Cerebellar cortex (tissue), 1 donor: ENCODE data around the gene NRXN3.

Source experiments
- DNase-seq: peaks from one replicate; pipeline ENCODE4 v3.0.0-alpha.2; 2015; ENCODE audit warnings: low spot score

The NRXN3 gene

DNA sequence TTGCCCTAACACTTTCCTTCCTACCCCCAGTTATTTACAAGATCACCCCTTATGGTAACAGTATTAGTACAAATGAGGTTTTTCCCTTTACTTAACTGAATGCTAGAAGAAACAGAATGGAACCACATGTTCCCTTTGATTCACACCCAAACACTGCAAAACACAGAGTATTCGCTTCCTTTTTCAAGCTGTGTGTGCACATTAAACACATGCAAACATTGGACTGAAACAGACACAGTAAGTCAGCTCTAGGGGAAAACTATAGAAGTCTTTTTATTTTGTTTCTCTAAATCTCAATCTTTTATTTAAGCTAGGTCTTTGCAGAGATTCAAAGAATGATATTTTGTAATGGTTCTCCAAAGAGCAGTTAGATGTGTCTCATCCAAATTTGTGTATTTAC lies 1312.7 kb downstream of the NRXN3 start:
- no peak for DNase-seq

DNA sequence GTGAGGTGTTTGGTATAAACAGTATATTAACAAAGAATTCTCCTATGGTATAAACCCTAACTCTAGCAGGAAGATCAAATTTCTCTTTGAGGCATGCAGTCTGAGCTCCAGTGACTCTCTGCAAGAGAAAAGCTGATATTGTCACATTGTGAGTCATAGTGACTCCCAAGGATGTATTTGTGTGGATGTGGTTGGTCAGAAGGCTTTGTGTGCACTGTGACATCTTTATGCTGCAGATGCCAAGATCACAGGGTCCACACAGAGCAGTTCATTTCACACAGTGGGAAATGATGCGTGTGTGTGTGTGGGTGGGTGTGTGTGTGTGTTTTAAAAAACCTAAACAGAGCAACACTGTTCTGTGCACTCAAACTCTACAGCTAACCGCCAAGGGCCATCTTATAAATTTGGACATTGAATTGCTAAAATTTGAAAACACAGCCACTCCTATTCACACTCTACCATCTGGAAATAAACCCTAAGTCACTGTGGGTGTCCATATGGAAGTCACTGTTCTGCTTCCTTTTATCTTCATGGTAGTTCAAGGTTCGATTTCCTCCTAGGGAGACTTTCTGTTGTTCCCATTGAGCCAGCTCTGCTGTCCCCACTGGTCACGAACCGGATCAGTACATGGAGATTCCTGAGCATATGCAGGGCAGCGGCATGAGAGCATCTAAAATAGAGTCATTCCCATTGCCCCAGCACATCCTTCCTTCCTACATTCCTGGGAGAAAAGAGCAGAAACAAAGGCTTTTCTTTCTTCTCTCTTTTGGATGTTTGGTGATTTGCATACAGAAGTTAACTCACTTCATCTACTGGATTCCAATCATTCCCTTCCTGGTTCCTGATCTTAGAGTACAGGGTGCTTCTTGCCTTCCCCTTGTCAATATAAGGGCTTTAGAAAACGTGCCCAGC lies 1313.6 kb downstream of the NRXN3 start:
- no peak for DNase-seq

DNA sequence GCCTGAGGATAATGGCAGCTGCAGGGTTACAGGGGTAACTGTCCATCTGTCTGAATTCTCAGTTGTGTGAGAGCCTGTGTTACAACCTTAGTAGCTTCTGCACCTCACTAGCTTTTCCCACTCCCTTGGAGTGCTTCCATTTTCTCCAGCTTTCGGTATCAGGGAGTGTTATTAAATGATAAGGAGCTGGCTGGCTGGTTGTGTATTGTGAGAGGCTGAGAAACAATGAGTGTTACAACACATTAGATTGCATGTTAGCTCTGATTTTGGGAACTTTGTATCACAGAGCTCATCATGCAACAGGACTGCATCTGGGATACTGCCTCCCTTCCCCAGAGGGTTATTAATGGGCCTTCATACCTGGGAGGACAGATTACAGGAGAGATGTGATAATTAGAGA lies 1317.5 kb downstream of the NRXN3 start:
- no peak for DNase-seq

GRCh38 chr14:79491161-79491560 lies 1321.0 kb downstream of the NRXN3 start:
- DNase-seq: no peak

DNA sequence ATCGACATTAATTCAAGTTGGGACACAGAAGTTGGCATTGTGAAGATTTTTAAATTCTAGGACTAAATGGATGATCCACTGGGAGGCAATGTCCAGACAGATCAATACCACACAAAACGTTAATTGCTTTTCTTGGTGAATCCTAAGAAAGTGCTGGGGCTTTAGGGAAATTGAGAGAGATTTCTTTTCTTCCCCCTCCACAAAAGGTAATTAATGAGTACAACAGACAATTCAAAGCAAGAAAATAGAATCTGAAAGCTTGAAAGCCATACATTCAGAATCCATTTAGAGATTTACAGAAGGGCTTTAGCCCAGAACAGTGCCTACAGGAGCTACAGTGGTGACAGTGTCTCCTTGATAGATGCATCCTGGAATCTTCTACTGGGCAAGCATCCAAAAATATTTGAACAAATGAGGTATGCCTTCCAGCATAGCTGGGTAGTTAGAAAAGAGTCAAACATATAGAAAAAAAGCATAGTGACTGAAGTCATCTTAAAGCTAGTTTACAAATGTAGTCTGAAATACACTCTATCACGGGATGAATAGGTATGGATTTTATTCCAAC lies 1323.0 kb downstream of the NRXN3 start:
- DNase-seq: no peak

GRCh38 chr14:79496701-79497100 lies 1326.5 kb downstream of the NRXN3 start:
- peak; percentile 4 for DNase-seq

GRCh38 chr14:79500489-79500888 lies 1330.3 kb downstream of the NRXN3 start:
- DNase-seq: no peak

GRCh38 chr14:79502136-79502750 lies 1332.1 kb downstream of the NRXN3 start:
- DNase-seq: no peak

GRCh38 chr14:79502751-79503148 lies 1332.6 kb downstream of the NRXN3 start:
- no peak for DNase-seq

DNA sequence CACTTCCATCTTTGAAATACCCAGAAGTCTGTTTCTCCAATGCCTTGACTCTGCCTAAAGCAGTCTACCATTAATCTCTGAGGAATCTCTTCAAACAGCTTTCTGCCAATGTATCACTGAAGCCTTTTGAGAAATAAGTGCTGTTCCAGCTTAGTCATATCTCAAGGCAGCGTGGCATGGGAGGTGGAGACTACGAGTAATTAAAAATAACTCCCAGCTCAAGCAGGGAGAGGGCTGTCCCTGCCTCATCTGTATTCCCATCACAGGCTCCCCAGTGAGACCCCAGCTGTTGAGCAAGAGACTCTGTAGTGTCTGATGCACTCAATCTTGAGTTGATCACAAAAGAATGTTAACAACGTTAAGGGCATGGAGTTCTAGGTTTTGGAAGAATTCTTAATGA lies 1340.5 kb downstream of the NRXN3 start:
- no peak for DNase-seq

GRCh38 chr14:79511146-79511545 lies 1341.0 kb downstream of the NRXN3 start:
- DNase-seq: no peak

DNA sequence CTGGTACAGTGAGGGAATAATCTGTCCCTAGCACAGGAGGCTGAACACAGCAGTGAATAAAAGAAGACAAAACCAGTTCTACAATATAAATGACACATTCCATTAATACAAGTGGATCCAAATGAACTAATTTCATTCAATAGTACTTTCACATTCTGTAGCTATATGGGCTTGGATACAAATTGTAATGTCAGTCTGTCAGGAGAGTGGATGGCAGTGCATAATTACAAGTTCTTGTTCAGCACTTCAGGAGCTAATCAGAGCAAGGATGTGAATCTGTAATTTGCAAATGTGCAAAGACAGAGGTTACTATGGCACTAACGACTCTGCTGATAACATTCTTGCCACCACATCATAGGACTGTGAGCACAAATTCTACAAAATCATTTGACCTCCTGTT lies 1343.3 kb downstream of the NRXN3 start:
- no peak for DNase-seq

DNA sequence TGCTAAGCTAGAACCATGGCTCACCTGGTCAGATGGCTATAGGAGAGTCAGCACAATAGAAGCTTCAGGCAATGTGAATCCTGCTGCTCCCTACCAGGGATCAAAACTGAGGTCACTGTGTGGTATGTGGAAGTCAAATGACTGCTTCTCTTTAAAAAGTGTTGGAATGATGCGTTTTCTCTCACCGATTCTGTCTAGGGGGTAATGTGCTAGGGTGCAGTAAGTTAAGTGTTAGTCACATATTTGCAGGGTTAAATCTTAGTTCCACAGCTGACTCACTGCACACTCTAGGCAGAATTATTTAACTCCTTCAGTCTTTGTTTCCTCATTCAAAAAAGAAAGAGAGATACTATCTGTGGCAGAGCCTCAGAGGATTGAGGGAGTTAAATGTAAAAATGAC lies 1344.5 kb downstream of the NRXN3 start:
- no peak for DNase-seq

DNA sequence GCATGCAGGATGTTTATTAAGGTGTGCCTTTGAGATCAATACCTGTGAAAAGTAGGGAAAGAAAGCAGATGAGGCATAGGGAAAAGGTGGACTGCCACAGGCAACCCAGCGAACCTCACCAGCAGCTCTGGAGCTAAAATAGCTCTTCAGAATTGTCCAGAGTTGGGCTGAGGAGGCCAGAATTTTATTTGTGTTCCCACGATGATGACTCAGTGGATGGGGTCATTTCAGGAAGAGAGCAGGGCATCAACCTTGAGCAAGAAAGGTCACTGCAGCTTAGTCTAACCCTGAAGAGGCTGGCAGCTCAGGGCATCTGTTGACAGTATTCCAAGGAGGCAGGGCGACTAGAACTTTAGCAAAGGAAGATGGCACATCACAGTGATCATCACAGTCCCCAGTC lies 1345.0 kb downstream of the NRXN3 start:
- DNase-seq: no peak

DNA sequence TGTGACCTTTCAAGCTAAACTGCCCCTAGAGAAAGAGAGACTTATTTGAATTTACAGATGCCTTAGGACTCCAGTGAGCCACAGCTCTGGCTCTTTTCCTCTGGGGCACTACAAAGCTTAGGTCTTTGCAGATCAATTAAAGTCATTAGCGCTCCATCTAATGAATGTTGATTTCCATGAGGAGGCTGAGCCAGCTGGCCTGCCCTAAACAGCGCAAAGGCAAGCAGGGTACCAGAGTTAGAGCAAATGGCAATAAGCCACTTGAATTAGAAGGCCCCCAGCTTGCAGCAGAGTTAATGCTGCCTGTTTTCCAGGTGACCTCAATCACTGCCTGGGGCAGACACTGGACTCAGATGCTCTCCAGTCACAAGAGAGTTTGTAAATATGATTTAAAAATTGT lies 1345.8 kb downstream of the NRXN3 start:
- DNase-seq: peak; percentile 66

- no peak for DNase-seq
Measured at GRCh38 chr14:79525416-79525815, 1355.2 kb downstream of the NRXN3 start.

GRCh38 chr14:79528828-79529416 lies 1358.7 kb downstream of the NRXN3 start:
- DNase-seq: peak; percentile 58

DNA sequence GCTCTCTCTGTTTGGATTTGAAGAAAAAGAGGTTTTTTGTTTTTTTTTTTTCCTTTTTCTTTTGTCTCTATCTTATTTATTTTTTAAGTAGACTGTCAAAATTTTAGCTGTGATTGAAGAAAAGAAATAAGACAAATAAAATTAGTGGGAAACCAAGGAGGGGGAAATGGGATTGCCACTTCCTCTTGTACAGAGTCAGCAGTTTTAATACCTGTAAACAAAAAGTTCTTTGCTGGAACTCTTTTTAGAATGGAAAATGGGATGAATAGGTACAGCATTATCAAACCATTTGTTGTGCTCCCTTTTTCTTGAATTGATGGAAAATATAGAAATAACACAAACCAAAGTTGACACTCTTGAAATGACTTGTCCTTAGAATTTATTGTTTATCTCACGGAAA lies 1360.4 kb downstream of the NRXN3 start:
- no peak for DNase-seq

DNA sequence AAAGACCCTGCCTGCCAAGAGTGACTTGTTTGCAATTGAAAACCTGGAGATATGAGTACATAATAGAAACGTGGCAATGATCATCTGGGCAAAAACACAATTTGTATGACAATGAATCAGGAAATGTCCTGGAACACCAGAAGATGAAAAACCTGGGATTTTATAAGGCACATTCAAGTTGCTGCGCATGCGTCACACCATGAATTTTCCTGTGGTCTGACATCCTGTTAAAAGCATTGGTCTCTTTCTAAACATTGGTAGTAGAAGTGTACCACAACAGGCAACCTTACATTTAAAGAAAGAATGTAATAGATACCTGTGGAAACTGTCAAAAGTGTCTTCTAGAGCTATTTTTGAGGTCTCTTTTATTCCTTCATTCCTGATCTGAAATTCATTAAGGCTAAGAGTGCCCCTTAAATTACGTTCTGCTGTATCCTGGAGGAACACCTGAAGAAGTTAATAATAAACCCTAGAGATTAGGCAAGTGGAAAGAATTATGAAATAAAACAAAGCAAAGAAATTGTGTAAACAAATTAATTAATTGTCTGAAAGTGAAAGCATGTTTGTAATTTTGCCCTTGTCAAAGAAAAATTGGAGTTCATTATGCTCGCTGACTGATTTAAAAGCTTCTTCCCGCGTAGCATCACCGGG lies 1364.7 kb downstream of the NRXN3 start:
- no peak for DNase-seq

GRCh38 chr14:79540394-79540793 lies 1370.2 kb downstream of the NRXN3 start:
- DNase-seq: no peak

DNA sequence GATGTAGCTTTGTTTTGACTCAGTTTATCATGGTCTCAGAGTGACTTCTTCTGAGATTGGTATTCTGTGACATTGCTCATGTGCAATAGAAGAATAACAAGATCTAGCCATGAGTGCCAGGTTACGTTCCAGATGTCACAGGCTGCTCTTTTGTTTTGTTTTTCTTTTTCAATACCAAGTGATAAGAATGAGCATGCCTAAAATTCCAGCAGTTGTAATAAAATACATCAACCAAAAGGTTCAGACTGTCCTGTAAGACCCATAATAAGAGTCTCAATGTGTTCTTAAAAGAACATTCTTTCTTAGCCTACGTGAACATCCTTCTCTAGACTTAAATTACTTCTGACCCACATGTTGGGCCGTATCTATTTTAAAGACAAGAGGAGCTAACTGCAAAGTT lies 1371.9 kb downstream of the NRXN3 start:
- DNase-seq: no peak

GRCh38 chr14:79543348-79543747 lies 1373.2 kb downstream of the NRXN3 start:
- peak; percentile 53 for DNase-seq
